NCI-H1694 treated with DMSO at 0.1 percent for 48 hours (cell line): ENCODE measurements around the gene RNF141.

ENCODE experiments used
- DNase-seq: peaks from one replicate; lab custom pipeline; 2025; lab: John Stamatoyannopoulos, UW

Gene RNF141

DNA sequence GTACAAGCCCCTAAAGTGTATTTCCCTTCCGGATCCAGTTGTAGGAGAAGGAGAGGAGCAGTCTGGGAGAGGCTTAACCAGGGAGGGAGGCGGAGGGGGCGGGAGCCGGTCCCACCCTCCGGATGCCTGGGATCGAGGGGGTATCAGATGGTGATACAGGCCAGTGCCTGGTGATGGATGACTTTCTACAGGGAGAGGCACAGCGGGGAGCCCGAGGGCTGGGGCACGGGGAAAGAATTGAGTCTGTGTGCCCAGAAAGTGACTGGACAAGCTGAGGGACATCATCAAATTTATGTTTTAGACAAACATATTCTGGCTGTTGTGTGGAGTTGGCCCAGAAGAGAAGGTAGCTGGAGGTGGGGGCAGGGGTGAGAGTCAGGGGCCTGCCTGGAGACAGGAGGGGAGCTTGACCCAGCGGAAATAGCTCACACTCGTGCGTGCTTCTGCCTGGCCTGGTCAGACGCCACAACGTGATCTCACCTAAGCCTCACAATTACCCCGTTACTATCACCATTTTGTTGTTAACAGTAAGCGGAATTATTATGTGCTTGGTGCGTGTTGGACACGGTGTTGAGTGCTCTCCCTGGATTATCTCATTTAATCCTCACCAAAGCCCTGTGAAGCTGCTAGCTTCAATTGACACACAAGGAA is 43.5 kb downstream of the RNF141 start:
- no peak for DNase-seq

GRCh38 chr11:10496296-10496936 is 44.6 kb downstream of the RNF141 start:
- DNase-seq: no peak

DNA sequence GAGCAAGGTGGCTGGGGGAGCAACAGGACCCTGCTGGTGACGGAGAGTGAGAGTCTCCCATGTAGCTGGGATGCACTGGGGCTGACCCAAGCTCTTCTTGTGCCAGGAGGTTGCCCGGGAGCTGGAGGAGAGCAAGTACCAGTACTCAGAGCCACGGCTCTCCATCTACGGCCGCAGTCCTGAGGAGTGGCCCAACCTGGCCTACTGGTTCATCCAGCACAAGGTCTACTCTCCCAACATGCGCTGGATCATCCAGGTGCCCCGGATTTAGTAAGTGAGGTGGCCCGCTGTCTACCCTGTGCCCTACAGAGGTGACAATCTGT is 45.6 kb downstream of the RNF141 start:
- no peak for DNase-seq

- DNase-seq: no peak
Observed at GRCh38 chr11:10494636-10495463, 46.1 kb downstream of the RNF141 start.

- DNase-seq: no peak
Observed at GRCh38 chr11:10493041-10493663, 47.8 kb downstream of the RNF141 start.

DNA sequence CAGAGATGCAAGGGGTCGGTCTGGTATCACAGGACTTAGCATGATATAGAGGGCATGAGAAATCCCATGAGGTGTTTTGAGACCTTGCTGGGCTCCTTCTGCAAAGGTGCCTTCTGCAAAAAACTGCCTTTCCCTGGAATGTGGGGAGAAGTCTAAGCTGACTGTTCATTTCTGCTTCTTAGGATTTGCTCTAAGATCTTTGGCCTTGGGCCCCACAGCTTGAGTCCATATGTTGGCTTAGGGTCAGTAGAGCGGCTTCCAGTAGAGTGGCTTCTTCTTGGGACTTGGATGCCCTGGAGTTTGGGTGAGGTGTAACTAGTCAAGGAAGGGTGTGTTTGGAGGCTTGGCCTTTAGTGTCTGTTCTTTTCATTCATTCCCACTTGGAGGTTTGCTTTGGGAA is 48.9 kb downstream of the RNF141 start:
- DNase-seq: no peak

GRCh38 chr11:10490398-10491241 is 50.4 kb downstream of the RNF141 start:
- DNase-seq: no peak

GRCh38 chr11:10490032-10490397 is 51.0 kb downstream of the RNF141 start:
- DNase-seq: no peak

DNA sequence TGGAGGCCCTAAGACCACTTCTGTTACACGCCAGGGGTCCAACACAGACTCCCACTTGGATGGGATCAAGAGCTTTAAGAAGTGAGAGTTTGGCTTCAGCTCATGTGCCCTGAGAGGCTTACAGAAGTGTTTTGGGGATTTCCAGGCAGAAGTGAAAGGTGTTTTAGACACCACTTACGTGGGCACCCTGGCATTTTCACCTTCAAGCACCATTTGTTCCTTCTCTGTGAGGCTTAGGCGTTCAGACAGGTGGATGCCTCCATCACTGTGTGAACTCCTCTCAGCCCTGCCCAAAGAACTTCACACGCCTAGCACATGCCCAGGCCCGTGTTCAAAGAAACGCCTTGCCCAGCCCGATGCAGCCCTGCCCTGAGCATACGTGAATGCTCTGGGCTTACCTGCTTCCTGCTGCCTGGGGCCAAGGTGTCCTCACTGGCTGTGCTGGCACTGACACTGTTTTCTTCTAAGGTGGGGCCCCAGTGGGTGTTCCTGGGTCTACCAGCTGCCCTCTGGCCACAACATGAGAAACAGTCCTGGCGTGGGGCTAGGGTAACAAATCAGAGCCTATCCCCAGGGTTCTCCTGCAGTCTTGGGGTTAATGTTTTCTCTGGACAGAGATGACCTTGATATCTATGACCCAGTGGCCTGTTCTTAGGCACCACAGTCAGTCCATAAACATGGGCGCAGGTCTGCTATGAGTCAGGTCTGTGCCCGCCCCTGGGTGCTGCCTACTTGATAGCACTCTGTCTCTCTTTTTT is 51.9 kb downstream of the RNF141 start:
- DNase-seq: no peak

GRCh38 chr11:10488121-10488933 is 52.7 kb downstream of the RNF141 start:
- DNase-seq: no peak

GRCh38 chr11:10487002-10487647 is 53.9 kb downstream of the RNF141 start:
- DNase-seq: no peak

DNA sequence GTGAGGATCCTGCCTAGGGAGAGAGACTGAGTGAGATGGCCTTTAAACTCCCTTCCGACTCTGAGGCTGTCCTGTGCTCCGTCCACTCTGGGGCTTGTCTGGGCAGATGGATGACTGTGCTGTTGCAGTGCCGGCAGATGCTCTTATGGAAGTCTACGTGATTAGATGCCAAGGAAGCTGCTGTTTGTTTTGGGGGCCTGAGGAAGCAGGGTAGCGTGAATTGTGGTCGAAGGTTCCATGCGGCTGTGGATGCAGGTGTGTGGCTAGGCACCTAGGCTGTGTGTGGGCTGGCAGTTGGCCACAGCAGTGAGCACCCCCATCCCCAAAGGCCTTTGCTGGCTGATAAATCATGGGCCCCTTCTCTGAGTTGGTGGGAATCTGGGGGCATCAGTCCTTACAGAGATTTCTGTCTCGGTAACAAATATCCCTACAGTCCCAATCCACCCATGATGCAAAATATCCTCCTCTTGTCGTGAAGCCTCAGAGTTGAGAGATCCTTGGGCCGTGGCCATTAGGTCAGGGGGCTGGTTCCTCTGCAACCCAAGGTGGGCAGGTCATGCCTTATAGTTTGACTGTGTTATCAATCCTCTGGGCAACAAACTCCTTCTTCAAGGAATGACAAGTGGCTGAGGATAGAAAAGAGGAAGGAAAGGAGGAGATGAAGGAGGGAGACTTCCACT is 54.7 kb downstream of the RNF141 start:
- no peak for DNase-seq

- DNase-seq: no peak
Observed at GRCh38 chr11:10485646-10486045, 55.3 kb downstream of the RNF141 start.

GRCh38 chr11:10484461-10485180 is 56.4 kb downstream of the RNF141 start:
- DNase-seq: no peak

GRCh38 chr11:10483584-10483983 is 57.4 kb downstream of the RNF141 start:
- no peak for DNase-seq

GRCh38 chr11:10483174-10483573 is 57.8 kb downstream of the RNF141 start:
- DNase-seq: no peak

DNA sequence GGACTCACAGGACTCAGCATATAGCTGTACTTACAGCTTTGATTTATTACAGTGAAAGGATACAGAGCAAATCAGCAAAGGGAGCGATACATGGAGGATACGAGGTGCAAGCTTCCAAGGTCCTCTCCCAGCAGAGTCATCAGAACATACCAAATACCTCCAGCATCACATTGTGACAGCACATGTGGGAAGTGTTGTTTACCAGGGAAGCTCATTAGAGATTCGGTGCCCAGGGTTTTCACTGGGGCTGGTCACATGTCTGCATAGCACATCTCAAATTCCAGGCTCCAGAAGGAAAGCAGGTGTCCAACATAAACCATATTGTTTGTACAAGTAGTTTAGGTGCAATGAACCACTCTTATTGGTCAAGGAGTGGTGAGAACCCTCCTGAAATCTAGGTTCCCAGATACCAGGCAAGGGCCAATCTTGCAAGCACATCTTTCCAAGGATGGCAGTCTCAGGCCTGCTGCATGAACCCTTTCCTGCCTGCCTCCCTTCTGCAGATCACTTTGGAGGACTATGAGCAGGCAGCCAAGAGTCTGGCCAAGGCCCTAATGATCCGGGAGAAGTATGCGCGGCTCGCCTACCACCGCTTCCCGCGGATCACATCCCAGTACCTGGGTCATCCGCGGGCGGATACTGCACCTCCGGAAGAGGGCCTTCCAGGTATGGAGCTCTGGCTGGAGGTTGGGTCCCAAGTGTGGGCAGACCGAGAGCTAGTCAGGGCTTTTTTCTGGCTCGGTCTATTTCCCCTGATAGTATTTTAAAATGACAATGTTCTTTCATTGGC is 59.2 kb downstream of the RNF141 start:
- no peak for DNase-seq

- no peak for DNase-seq
Observed at GRCh38 chr11:10480760-10481159, 60.2 kb downstream of the RNF141 start.
